Stimulated activated CD4-positive, alpha-beta T cell treated with anti-CD3 and anti-CD28 coated beads, Interleukin-12 subunit alpha, Interleukin-12 subunit beta, amount 100 ng/mL, for 48 hours (primary cell): Measurements from ENCODE around the gene UPK1A.
"Not testable (repeated sequence)": the region's sequence is repeated elsewhere in the genome, so short reads cannot be mapped to it uniquely, and the experiment has no call there.

Source experiments
- DNase-seq, 3 donors: peaks; one replicate each; pipeline ENCODE4 v3.0.0-alpha.2; 2020; ENCODE audit warnings: low read depth in 2 of 3, low spot score in 1 of 3

The UPK1A gene

GRCh38 chr19:35716801-35717664 lies 50.7 kb downstream of the UPK1A start:
- peak; percentile 92 to 96 (median 94) for DNase-seq

- no peak for DNase-seq
These were observed 51.5 kb downstream of the UPK1A start, which contains the start of gene KMT2B for GRCh38 chr19:35717665-35718344. Gene KMT2B, plus strand, starts transcription at chr19:35718003. Its CDS starts 16 bp downstream, at chr19:35718019.

GRCh38 chr19:35718345-35719041 lies 52.2 kb downstream of the UPK1A start:
- peak in 1 of 3 donors; percentile 58 for DNase-seq

GRCh38 chr19:35719402-35720162 lies 53.3 kb downstream of the UPK1A start:
- DNase-seq: no peak

GRCh38 chr19:35720163-35720524 lies 53.8 kb downstream of the UPK1A start:
- DNase-seq: no peak

GRCh38 chr19:35720648-35721047 lies 54.3 kb downstream of the UPK1A start:
- no peak for DNase-seq

- no peak for DNase-seq
These were observed 55.1 kb downstream of the UPK1A start for GRCh38 chr19:35721374-35721773.

GRCh38 chr19:35722461-35722860 lies 56.1 kb downstream of the UPK1A start:
- DNase-seq: no peak

- no peak for DNase-seq
These were observed 56.6 kb downstream of the UPK1A start for GRCh38 chr19:35722897-35723296.

- no peak for DNase-seq
These were observed 57.4 kb downstream of the UPK1A start for GRCh38 chr19:35723671-35724070.

GRCh38 chr19:35724132-35724531 lies 57.8 kb downstream of the UPK1A start:
- DNase-seq: not testable (repeated sequence)

GRCh38 chr19:35724560-35724959 lies 58.2 kb downstream of the UPK1A start:
- no peak for DNase-seq

GRCh38 chr19:35725216-35725861 lies 59.0 kb downstream of the UPK1A start:
- DNase-seq: no peak

- no peak for DNase-seq
These were observed 61.0 kb downstream of the UPK1A start for GRCh38 chr19:35727053-35727955.
